ENCODE data around the gene ANKRD45.
"Not testable (repeated sequence)": the region's sequence is repeated elsewhere in the genome, so short reads cannot be mapped to it uniquely, and the experiment has no call there.

ANKRD45 gene

GRCh38 chr1:173669491-173669941, at the start of gene ANKRD45:
Gene ANKRD45, minus strand, starts transcription at chr1:173669851. Its CDS starts 10,433 bp downstream, at chr1:173659418.
- peak; percentile 57 for DNase-seq (ENCODE audit: low spot score)

- DNase-seq (ENCODE audit: low spot score): peak; percentile 72
Observed at GRCh38 chr1:173717238-173717637, 47.6 kb upstream of the ANKRD45 start.

GRCh38 chr1:173715538-173715844, 45.8 kb upstream of the ANKRD45 start:
- DNase-seq (ENCODE audit: low spot score): no peak

- peak; percentile 96 for DNase-seq (ENCODE audit: low spot score)
Observed at GRCh38 chr1:173714759-173715537, 45.3 kb upstream of the ANKRD45 start, which contains the start of gene KLHL20. Gene KLHL20, plus strand, starts transcription at chr1:173714981. Its CDS starts 1,063 bp downstream, at chr1:173716044.

- no peak for DNase-seq (ENCODE audit: low spot score)
Observed at GRCh38 chr1:173714441-173714758, 44.7 kb upstream of the ANKRD45 start.

- DNase-seq (ENCODE audit: low spot score): no peak
Observed at GRCh38 chr1:173708787-173709186, 39.1 kb upstream of the ANKRD45 start.

- no peak for DNase-seq (ENCODE audit: low spot score)
Observed at GRCh38 chr1:173705117-173705516, 35.5 kb upstream of the ANKRD45 start.

GRCh38 chr1:173702736-173703135, 33.1 kb upstream of the ANKRD45 start:
- no peak for DNase-seq (ENCODE audit: low spot score)

- not testable (repeated sequence) for DNase-seq (ENCODE audit: low spot score)
Observed at GRCh38 chr1:173701299-173701698, 31.6 kb upstream of the ANKRD45 start.

- DNase-seq (ENCODE audit: low spot score): no peak
Observed at GRCh38 chr1:173693238-173693637, 23.6 kb upstream of the ANKRD45 start.

GRCh38 chr1:173688300-173688699, 18.6 kb upstream of the ANKRD45 start:
- no peak for DNase-seq (ENCODE audit: low spot score)

GRCh38 chr1:173685121-173685520, 15.5 kb upstream of the ANKRD45 start:
- DNase-seq (ENCODE audit: low spot score): not testable (repeated sequence)

- not testable (repeated sequence) for DNase-seq (ENCODE audit: low spot score)
Observed at GRCh38 chr1:173683838-173684237, 14.2 kb upstream of the ANKRD45 start.

GRCh38 chr1:173682184-173682583, 12.5 kb upstream of the ANKRD45 start:
- no peak for DNase-seq (ENCODE audit: low spot score)

- DNase-seq (ENCODE audit: low spot score): not testable (repeated sequence)
Observed at GRCh38 chr1:173680152-173680551, 10.5 kb upstream of the ANKRD45 start.

- not testable (repeated sequence) for DNase-seq (ENCODE audit: low spot score)
Observed at GRCh38 chr1:173674496-173674895, 4.8 kb upstream of the ANKRD45 start.

- peak; percentile 61 for DNase-seq (ENCODE audit: low spot score)
Observed at GRCh38 chr1:173666646-173667045, 3.0 kb downstream of the ANKRD45 start.

- no peak for DNase-seq (ENCODE audit: low spot score)
Observed at GRCh38 chr1:173663159-173663558, 6.5 kb downstream of the ANKRD45 start.

GRCh38 chr1:173661763-173662162, 7.9 kb downstream of the ANKRD45 start:
- DNase-seq (ENCODE audit: low spot score): no peak

- DNase-seq (ENCODE audit: low spot score): no peak
Observed at GRCh38 chr1:173661271-173661670, 8.4 kb downstream of the ANKRD45 start.

GRCh38 chr1:173660306-173660705, 9.3 kb downstream of the ANKRD45 start:
- DNase-seq (ENCODE audit: low spot score): no peak

GRCh38 chr1:173648880-173649605, 20.6 kb downstream of the ANKRD45 start:
- no peak for DNase-seq (ENCODE audit: low spot score)

GRCh38 chr1:173646656-173647055, 23.0 kb downstream of the ANKRD45 start:
- DNase-seq (ENCODE audit: low spot score): peak; percentile 23
